Uterus (tissue), 2 donors: ENCODE data around the gene GSTM3.

Source experiments
- POLR2A ChIP-seq, 2 donors: fragments of 450-650 bp; IDR thresholded peaks; one replicate each; pipeline ENCODE4 v1.6.1; 2016; ENCODE audit warnings: antibody characterized with exemption in 2 of 2, mild to moderate bottlenecking in 1 of 2, moderate library complexity in 1 of 2
- TF ChIP-seq, protein P1 (sequence below), 4 experiments: fragments of 200-600 bp in 2 of 4; fragments of 450-650 bp in 2 of 4; sonication (generic) in 2 of 4; IDR thresholded peaks; one replicate each; pipeline ENCODE4 v1.5.1; 2016 to 2019; ENCODE audit warnings: antibody characterized with exemption in 4 of 4, mild to moderate bottlenecking in 2 of 4, moderate library complexity in 1 of 4

DNA sequence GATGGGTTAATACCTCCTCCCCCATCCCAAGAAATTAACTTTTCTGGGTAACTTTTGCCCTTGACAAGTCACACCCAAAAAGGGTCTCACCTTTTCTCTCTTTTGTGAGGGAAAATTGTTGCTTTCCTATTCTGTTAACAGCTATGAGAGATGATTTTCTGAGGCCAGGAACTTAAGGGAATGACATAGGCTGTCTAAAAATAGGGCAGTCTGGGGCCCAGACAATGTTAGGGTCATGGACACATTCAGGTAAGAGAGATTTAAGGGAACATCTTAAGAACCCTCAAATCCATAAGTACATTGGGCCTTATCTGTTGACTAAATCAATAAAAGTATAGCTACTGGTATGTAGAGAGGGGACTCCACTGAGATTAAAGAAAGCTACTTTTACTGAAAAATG is 8.4 kb upstream of the GSTM3 start:
- TF ChIP-seq POLR2A (IDR thresholded peaks at IDR 0.05) = no peak
- TF ChIP-seq, protein P1, sequence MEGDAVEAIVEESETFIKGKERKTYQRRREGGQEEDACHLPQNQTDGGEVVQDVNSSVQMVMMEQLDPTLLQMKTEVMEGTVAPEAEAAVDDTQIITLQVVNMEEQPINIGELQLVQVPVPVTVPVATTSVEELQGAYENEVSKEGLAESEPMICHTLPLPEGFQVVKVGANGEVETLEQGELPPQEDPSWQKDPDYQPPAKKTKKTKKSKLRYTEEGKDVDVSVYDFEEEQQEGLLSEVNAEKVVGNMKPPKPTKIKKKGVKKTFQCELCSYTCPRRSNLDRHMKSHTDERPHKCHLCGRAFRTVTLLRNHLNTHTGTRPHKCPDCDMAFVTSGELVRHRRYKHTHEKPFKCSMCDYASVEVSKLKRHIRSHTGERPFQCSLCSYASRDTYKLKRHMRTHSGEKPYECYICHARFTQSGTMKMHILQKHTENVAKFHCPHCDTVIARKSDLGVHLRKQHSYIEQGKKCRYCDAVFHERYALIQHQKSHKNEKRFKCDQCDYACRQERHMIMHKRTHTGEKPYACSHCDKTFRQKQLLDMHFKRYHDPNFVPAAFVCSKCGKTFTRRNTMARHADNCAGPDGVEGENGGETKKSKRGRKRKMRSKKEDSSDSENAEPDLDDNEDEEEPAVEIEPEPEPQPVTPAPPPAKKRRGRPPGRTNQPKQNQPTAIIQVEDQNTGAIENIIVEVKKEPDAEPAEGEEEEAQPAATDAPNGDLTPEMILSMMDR (IDR thresholded peaks at IDR 0.05) = no peak
